HepG2 (cell line): ENCODE measurements around the gene EHD1. TPM values are rescaled to one million over a fixed set of nuclear protein-coding genes. Genes with fewer than 3 reads are reported as not detected.

Experiments used
- CHD4 ChIP-seq: fragments of 200-600 bp; sonication (generic); IDR thresholded peaks from 2 replicates; pipeline ENCODE4 v1.7.0; 2017; ENCODE audit warnings: mild to moderate bottlenecking, low read length, borderline replicate concordance
- EP300 ChIP-seq, 3 experiments: sonication (generic) in 1 of 3; formaldehyde crosslinking in 1 of 3; IDR thresholded peaks; 2 replicates each; pipeline versions ENCODE4 v1.5.1 to v1.6.1; 2011 to 2020; ENCODE audit warnings: low read depth in 2 of 3, low read length in 2 of 3, borderline replicate concordance in 1 of 3, improper control_type of control experiment in 1 of 3, mild to moderate bottlenecking in 1 of 3, missing genetic modification reagents in 1 of 3, moderate library complexity in 1 of 3
- MED8 ChIP-seq: sonication (generic); formaldehyde crosslinking; IDR thresholded peaks from 2 replicates; pipeline ENCODE4 v1.8.1; 2023; ENCODE audit warnings: mild to moderate bottlenecking, missing genetic modification reagents; ENCODE audit not compliant: insufficient replicate concordance
- TCF12 ChIP-seq, 2 experiments: fragments of 450-650 bp in 1 of 2; sonication (generic) in 1 of 2; formaldehyde crosslinking in 1 of 2; IDR thresholded peaks; 2 replicates each; pipeline versions ENCODE4 v1.6.1 to v1.8.0; 2017 to 2022; ENCODE audit warnings: antibody characterized with exemption in 1 of 2, mild to moderate bottlenecking in 1 of 2, missing genetic modification reagents in 1 of 2, moderate library complexity in 1 of 2
- YEATS4 ChIP-seq: sonication (generic); formaldehyde crosslinking; IDR thresholded peaks from 2 replicates; pipeline ENCODE4 v1.4.0; 2020; ENCODE audit warnings: missing genetic modification reagents, borderline replicate concordance
- ZNF296 ChIP-seq: sonication (generic); formaldehyde crosslinking; conservative IDR thresholded peaks from 2 replicates; pipeline ENCODE4 v1.5.0; 2020; ENCODE audit warnings: mild to moderate bottlenecking, missing genetic modification reagents
- ZNF496 ChIP-seq: sonication (generic); formaldehyde crosslinking; IDR thresholded peaks from 2 replicates; pipeline ENCODE4 v1.8.1; 2023; ENCODE audit warnings: mild to moderate bottlenecking, moderate library complexity, missing genetic modification reagents; ENCODE audit not compliant: insufficient replicate concordance
- polyA plus RNA-seq, 8 experiments: library from polyadenylated mRNA; depleted of rRNA in 3 of 8; stranded (reverse) in 7 of 8; unstranded in 1 of 8; fragments of >200 nt; fragmentation: Illumina TruSeq in 4 of 8; extraction: Trizol in 4 of 8; gene quantifications; 2 replicates each; pipeline versions ENCODE4 v1.2.1 to v1.2.3, GENCODE V29; 2011 to 2016; ENCODE audit warnings: low read depth in 4 of 8, missing spikeins in 1 of 8, mixed read lengths in 1 of 8; ENCODE audit not compliant: insufficient read depth in 1 of 8
- total RNA-seq, 5 experiments: library from RNA; depleted of rRNA; stranded (reverse); fragments of >200 nt; fragmentation: Illumina TruSeq; extraction: Trizol; gene quantifications; 2 replicates each; pipeline ENCODE4 v1.2.3, GENCODE V29; 2016; ENCODE audit warnings: low read depth in 1 of 5
- TF ChIP-seq, protein P1 (sequence below): sonication (generic); formaldehyde crosslinking; IDR thresholded peaks from 2 replicates; pipeline ENCODE4 v1.4.0; 2020; ENCODE audit warnings: missing genetic modification reagents, borderline replicate concordance
- TF ChIP-seq, protein P2 (sequence below): sonication (generic); formaldehyde crosslinking; IDR thresholded peaks from 2 replicates; pipeline ENCODE4 v1.5.0; 2020; ENCODE audit warnings: mild to moderate bottlenecking, missing genetic modification reagents, borderline replicate concordance

EHD1 gene
- total and polyA plus RNA-seq, 2 of the 13 experiments (the other 11 are each of a cell fraction or from before 2014, with no cell fraction given), result 23.6 to 26.6 TPM

DNA sequence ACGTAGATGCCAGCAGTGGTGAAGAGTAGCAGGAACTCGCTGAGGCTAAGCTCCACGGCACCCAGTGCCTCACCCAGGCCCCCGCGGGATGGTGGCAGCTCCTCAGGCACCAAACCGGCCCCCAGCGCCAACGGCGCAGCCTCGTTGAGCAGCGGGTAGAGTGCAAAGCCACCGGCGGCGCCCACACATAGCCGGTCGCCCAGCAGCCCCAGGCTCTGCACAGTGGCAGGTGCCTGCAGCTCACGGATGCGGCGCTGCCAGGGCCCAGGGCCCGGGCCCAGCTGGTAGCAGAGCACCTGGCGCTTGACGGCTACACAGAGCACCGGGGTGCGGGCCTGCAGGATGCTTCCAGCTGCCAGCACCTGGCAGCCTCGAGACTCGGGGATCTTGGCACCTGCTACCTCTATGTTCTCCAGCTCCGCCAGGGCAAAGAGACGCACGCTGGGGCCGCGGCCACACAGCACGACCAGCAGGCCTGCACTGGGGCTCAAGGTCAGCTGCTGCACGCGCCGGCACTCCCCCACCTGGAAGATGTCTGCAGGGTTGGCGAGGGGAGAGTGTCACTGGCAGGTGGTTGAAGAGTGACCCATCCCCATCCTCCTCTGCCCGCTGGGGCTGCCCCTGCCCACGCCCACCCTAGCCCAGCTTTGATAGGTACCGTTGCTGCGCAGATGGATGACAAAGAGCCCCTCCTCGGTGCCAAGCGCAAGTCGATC, 48.7 kb downstream of the EHD1 start (continued):
- TF ChIP-seq, protein P1, sequence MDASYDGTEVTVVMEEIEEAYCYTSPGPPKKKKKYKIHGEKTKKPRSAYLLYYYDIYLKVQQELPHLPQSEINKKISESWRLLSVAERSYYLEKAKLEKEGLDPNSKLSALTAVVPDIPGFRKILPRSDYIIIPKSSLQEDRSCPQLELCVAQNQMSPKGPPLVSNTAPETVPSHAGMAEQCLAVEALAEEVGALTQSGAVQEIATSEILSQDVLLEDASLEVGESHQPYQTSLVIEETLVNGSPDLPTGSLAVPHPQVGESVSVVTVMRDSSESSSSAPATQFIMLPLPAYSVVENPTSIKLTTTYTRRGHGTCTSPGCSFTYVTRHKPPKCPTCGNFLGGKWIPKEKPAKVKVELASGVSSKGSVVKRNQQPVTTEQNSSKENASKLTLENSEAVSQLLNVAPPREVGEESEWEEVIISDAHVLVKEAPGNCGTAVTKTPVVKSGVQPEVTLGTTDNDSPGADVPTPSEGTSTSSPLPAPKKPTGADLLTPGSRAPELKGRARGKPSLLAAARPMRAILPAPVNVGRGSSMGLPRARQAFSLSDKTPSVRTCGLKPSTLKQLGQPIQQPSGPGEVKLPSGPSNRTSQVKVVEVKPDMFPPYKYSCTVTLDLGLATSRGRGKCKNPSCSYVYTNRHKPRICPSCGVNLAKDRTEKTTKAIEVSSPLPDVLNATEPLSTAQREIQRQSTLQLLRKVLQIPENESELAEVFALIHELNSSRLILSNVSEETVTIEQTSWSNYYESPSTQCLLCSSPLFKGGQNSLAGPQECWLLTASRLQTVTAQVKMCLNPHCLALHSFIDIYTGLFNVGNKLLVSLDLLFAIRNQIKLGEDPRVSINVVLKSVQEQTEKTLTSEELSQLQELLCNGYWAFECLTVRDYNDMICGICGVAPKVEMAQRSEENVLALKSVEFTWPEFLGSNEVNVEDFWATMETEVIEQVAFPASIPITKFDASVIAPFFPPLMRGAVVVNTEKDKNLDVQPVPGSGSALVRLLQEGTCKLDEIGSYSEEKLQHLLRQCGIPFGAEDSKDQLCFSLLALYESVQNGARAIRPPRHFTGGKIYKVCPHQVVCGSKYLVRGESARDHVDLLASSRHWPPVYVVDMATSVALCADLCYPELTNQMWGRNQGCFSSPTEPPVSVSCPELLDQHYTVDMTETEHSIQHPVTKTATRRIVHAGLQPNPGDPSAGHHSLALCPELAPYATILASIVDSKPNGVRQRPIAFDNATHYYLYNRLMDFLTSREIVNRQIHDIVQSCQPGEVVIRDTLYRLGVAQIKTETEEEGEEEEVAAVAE (CRISPR knock-in tag), result no peak
- TF ChIP-seq, protein P2, sequence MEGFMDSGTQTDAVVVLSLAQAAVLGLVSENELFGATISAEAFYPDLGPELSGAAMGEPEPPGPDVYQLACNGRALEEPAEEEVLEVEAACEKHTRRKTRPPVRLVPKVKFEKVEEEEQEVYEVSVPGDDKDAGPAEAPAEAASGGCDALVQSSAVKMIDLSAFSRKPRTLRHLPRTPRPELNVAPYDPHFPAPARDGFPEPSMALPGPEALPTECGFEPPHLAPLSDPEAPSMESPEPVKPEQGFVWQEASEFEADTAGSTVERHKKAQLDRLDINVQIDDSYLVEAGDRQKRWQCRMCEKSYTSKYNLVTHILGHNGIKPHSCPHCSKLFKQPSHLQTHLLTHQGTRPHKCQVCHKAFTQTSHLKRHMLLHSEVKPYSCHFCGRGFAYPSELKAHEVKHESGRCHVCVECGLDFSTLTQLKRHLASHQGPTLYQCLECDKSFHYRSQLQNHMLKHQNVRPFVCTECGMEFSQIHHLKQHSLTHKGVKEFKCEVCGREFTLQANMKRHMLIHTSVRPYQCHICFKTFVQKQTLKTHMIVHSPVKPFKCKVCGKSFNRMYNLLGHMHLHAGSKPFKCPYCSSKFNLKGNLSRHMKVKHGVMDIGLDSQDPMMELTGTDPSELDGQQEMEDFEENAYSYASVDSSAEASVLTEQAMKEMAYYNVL (CRISPR knock-in tag), result no peak
- TF ChIP-seq ZNF296 (CRISPR knock-in tag), result no peak
- no peak for TF ChIP-seq MED8 (CRISPR knock-in tag)
- TF ChIP-seq ZNF496, result no peak
- no peak for TF ChIP-seq YEATS4 (CRISPR knock-in tag)
- no peak for TF ChIP-seq EP300 (IDR thresholded peaks at IDR 0.05; ENCODE audit: low read depth in 2 of 2, low read length in 2 of 2)
- TF ChIP-seq EP300 (CRISPR knock-in tag; IDR thresholded peaks at IDR 0.05; ENCODE audit: borderline replicate concordance), result no peak
- TF ChIP-seq CHD4, result no peak
- TF ChIP-seq TCF12 (IDR thresholded peaks at IDR 0.05), result no peak
- TF ChIP-seq TCF12 (CRISPR knock-in tag; IDR thresholded peaks at IDR 0.05), result no peak
